ENCODE results near the gene BHLHA15. TPM values are rescaled to one million over a fixed set of nuclear protein-coding genes. Genes with fewer than 3 reads are reported as not detected.

BHLHA15 gene
- total RNA-seq: 0.85 and 3.4 TPM in 2 replicates

DNA sequence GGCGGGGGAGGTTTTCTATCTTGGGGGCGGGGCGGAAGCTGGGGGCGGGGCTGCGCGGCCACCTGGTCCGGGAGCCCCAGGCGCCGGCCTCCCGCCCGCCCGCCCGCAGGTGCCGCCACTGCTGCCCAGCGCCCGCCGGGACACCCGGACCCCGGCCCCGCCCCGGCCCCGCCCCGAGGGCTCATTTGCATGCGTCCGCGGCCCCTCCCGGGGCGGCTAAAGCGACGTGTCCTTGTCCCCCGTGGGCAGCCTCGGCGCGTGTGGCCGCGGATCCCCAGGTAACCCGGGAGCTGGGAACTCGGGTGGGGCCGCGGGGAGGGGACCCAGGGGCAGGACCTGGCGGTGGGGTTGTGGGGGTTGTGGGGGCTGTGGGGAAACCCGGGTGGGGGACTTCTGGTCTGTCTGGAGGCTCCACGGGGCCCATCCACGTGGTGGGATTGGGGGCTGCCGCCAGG lies at the start of gene BHLHA15:
TSS of gene BHLHA15 (plus strand) at position 219 of the 455 bp plus-strand sequence. CDS start 871 bp downstream, outside the sequence.

DNA sequence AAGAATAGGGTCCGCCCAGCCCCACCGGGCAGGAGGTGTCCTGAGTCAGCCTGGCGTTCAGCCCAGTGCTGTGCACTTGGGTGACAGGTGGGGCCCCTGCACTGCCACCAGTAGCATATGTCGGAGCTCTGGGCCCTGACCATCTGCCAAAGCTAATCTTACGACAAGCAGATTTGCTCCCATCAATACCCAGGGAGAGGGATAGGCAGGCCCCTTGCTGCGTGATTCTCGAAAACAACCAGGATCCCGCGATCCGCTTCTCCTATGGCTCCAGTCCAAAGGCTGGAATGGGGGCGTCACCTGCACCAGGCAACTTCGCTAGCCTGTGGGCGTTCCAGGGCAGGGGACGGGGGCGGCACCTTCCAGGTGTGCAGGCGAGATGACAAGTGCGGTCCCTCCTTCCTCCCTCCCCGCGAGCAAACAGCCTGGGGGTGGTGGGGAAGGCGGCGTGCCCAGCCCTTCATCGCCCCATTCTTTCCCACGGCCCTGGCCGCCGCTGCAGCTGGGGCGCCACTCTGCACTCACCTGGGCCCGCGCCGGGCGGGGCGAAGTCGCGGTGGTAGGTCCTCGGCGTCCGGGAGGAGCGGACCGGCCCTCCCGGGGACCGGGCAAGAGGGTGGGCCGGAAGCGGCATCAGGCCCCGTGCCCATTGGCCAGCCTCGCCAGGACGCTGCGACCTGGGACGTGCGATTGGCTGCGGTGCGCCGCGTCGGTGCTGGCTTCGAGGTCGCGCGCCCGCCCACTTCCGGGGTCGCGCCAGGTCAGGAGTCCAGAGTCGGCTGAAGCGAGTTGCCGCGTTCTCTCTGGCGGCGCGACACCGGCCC lies 40.6 kb downstream of the BHLHA15 start, which contains the start of gene TECPR1:
TSS of gene TECPR1 (minus strand) at position 632 of the 824 bp plus-strand sequence. CDS start 6,086 bp downstream, outside the sequence.

Other genes starting within 250 kb of the BHLHA15 start
- gene OCM2, start 221.2 kb upstream of the BHLHA15 start, total RNA-seq: not detected in 2 replicates
- 13.0 and 14.9 TPM in 2 replicates for gene LMTK2, start 104.6 kb upstream of the BHLHA15 start, total RNA-seq
- gene TECPR1, start 40.8 kb downstream of the BHLHA15 start, total RNA-seq: 6.4 and 17.1 TPM in 2 replicates
- gene BRI3, start 70.2 kb downstream of the BHLHA15 start, total RNA-seq: 24.8 and 36.9 TPM in 2 replicates
- 21.9 and 25.6 TPM in 2 replicates for gene BAIAP2L1, start 189.7 kb downstream of the BHLHA15 start, total RNA-seq

Data from tracheal epithelial cell (primary cell).